Thyroid gland (tissue), 4 donors: ENCODE measurements around the gene PRKCH.

Experiments
- CTCF ChIP-seq, 6 experiments: fragments of 200-600 bp in 3 of 6; fragments of 450-650 bp in 3 of 6; sonication (generic) in 3 of 6; IDR thresholded peaks; one replicate each; pipeline ENCODE4 v1.5.1; 2016 to 2019; ENCODE audit warnings: antibody characterized with exemption in 6 of 6, mild to moderate bottlenecking in 2 of 6, inconsistent platforms in 1 of 6, moderate library complexity in 1 of 6
- POLR2A ChIP-seq, 2 donors: fragments of 450-650 bp; IDR thresholded peaks; one replicate each; pipeline ENCODE4 v1.6.1; 2017; ENCODE audit warnings: antibody characterized with exemption in 2 of 2, mild to moderate bottlenecking in 2 of 2, moderate library complexity in 1 of 2

- TF ChIP-seq CTCF (IDR thresholded peaks at IDR 0.05) (no peak), POLR2A (IDR thresholded peaks at IDR 0.05) (no peak)
Measured at GRCh38 chr14:61277232-61277631, 44.1 kb upstream of the PRKCH start.
